GM18907 (cell line): ENCODE measurements around the gene PIK3R5.
"Not testable (repeated sequence)": the region's sequence is repeated elsewhere in the genome, so short reads cannot be mapped to it uniquely, and the experiment has no call there.

Experiments used
- ATAC-seq: cut with Tn5 transposase; IDR thresholded peaks from one replicate; pipeline ENCODE4 v1.9.1; 2021; ENCODE audit warnings: mild to moderate bottlenecking, moderate library complexity; ENCODE audit not compliant: unreplicated experiment

The PIK3R5 gene

GRCh38 chr17:8988263-8988935, 22.9 kb upstream of the PIK3R5 start:
- not testable (repeated sequence) for ATAC-seq

GRCh38 chr17:8986295-8986694, 20.8 kb upstream of the PIK3R5 start:
- ATAC-seq, result no peak

- ATAC-seq, result no peak
Observed at GRCh38 chr17:8985054-8985701, 19.7 kb upstream of the PIK3R5 start.

GRCh38 chr17:8984225-8984624, 18.7 kb upstream of the PIK3R5 start:
- ATAC-seq, result not testable (repeated sequence)

GRCh38 chr17:8981443-8981842, 15.9 kb upstream of the PIK3R5 start:
- ATAC-seq, result no peak

GRCh38 chr17:8979715-8980114, 14.2 kb upstream of the PIK3R5 start:
- no peak for ATAC-seq

GRCh38 chr17:8976638-8977037, 11.1 kb upstream of the PIK3R5 start:
- no peak for ATAC-seq

GRCh38 chr17:8975091-8975725, 9.7 kb upstream of the PIK3R5 start:
- no peak for ATAC-seq

- ATAC-seq, result no peak
Observed at GRCh38 chr17:8969901-8970300, 4.4 kb upstream of the PIK3R5 start.

- ATAC-seq, result no peak
Observed at GRCh38 chr17:8968503-8968902, 3.0 kb upstream of the PIK3R5 start.

- ATAC-seq, result no peak
Observed at GRCh38 chr17:8967861-8968260, 2.4 kb upstream of the PIK3R5 start.

GRCh38 chr17:8966926-8967325, 1.4 kb upstream of the PIK3R5 start:
- no peak for ATAC-seq

- peak; percentile 22 for ATAC-seq
Observed at GRCh38 chr17:8964801-8965393, 610 bp downstream of the PIK3R5 start.

GRCh38 chr17:8963647-8964258, 1.8 kb downstream of the PIK3R5 start:
- ATAC-seq, result no peak

GRCh38 chr17:8963014-8963413, 2.5 kb downstream of the PIK3R5 start:
- no peak for ATAC-seq

GRCh38 chr17:8961829-8962228, 3.7 kb downstream of the PIK3R5 start:
- no peak for ATAC-seq

GRCh38 chr17:8960325-8961140, 5.0 kb downstream of the PIK3R5 start:
- ATAC-seq, result no peak

- no peak for ATAC-seq
Observed at GRCh38 chr17:8959312-8959918, 6.1 kb downstream of the PIK3R5 start.

- ATAC-seq, result no peak
Observed at GRCh38 chr17:8957721-8958120, 7.8 kb downstream of the PIK3R5 start.

GRCh38 chr17:8956465-8956902, 9.0 kb downstream of the PIK3R5 start:
- ATAC-seq, result peak; percentile 63
